ENCODE results near the gene ZNF716.

GRCh38 chr7:57443567-57443966 lies 6.4 kb upstream of the ZNF716 start:
- TF ChIP-seq, protein P1, sequence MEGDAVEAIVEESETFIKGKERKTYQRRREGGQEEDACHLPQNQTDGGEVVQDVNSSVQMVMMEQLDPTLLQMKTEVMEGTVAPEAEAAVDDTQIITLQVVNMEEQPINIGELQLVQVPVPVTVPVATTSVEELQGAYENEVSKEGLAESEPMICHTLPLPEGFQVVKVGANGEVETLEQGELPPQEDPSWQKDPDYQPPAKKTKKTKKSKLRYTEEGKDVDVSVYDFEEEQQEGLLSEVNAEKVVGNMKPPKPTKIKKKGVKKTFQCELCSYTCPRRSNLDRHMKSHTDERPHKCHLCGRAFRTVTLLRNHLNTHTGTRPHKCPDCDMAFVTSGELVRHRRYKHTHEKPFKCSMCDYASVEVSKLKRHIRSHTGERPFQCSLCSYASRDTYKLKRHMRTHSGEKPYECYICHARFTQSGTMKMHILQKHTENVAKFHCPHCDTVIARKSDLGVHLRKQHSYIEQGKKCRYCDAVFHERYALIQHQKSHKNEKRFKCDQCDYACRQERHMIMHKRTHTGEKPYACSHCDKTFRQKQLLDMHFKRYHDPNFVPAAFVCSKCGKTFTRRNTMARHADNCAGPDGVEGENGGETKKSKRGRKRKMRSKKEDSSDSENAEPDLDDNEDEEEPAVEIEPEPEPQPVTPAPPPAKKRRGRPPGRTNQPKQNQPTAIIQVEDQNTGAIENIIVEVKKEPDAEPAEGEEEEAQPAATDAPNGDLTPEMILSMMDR (IDR thresholded peaks at IDR 0.05): no peak
- no peak for TF ChIP-seq POLR2A (IDR thresholded peaks at IDR 0.05)

Measured in adrenal gland (tissue), 5 donors.